H1 (cell line): ENCODE measurements around the gene LIG1. TPM values are rescaled to one million over a fixed set of nuclear protein-coding genes. Genes with fewer than 3 reads are reported as not detected.

ENCODE experiments used
- CTCF ChIA-PET: fragments of 300-600 bp; sonication (Branson Sonifier 250); formaldehyde crosslinking; loops from one replicate; lab custom pipeline; 2021; ENCODE audit not compliant: partially characterized antibody; lab: Charles Lee
- POLR2A ChIA-PET: fragments of 300-600 bp; sonication (Branson Sonifier 250); formaldehyde crosslinking; loops from one replicate; lab custom pipeline; 2021; ENCODE audit warnings: inconsistent platforms; ENCODE audit not compliant: partially characterized antibody; lab: Charles Lee
- DNase-seq, 2 experiments: peaks; one replicate each; pipeline versions ENCODE4 v3.0.0 to v3.0.0-alpha.2; 2010 to 2022; ENCODE audit warnings: low spot score in 2 of 2, low read depth in 1 of 2, mixed read lengths in 1 of 2
- FAIRE-seq: peaks from 2 replicates; lab custom pipeline; 2011; peaks lifted over from hg19 to GRCh38; lab: Jason Lieb, UNC
- H2AFZ ChIP-seq: 2 replicates; pipeline ENCODE4 v1.8.1; 2012; ENCODE audit warnings: low read length, inconsistent platforms
- H2AK5ac ChIP-seq: 2 replicates; pipeline ENCODE4 v1.6.1; 2013; ENCODE audit warnings: low read depth, low read length
- H2BK120ac ChIP-seq: replicated peaks from 2 replicates; pipeline ENCODE3; 2013; ENCODE audit warnings: low read depth, low read length, inconsistent platforms
- H2BK12ac ChIP-seq: 2 replicates; pipeline ENCODE4 v1.6.1; 2013; ENCODE audit warnings: low read depth, low read length
- H2BK15ac ChIP-seq: 2 replicates; pipeline ENCODE4 v1.6.1; 2013; ENCODE audit warnings: low read length
- H2BK20ac ChIP-seq: 2 replicates; pipeline ENCODE4 v1.6.1; 2013; ENCODE audit warnings: low read length
- H2BK5ac ChIP-seq: 2 replicates; pipeline ENCODE4 v1.6.1; 2013; ENCODE audit warnings: low read depth, low read length
- H3K14ac ChIP-seq: 2 replicates; pipeline ENCODE4 v1.6.1; 2013; ENCODE audit warnings: inconsistent platforms; ENCODE audit not compliant: insufficient read length
- H3K18ac ChIP-seq: 2 replicates; pipeline ENCODE4 v1.6.1; 2013; ENCODE audit warnings: low read length; ENCODE audit errors: extremely low read depth
- H3K23ac ChIP-seq: 2 replicates; pipeline ENCODE4 v1.6.1; 2013; ENCODE audit warnings: inconsistent platforms; ENCODE audit not compliant: insufficient read length
- H3K23me2 ChIP-seq: 2 replicates; pipeline ENCODE4 v1.6.1; 2013; ENCODE audit warnings: low read depth, low read length
- H3K27ac ChIP-seq: 2 replicates; pipeline ENCODE4 v1.6.1; 2011; ENCODE audit warnings: low read depth, low read length, inconsistent platforms
- H3K27me3 ChIP-seq, 4 experiments: replicated peaks in 1 of 4; 1 replicate in 1 of 4; 2 replicates in 3 of 4; pipeline versions ENCODE4 v1.6.1 to v1.8.1; 2011 to 2013; ENCODE audit warnings: low read length in 3 of 4, mild to moderate bottlenecking in 3 of 4, inconsistent platforms in 2 of 4, mixed read lengths in 2 of 4, moderate library complexity in 1 of 4; ENCODE audit not compliant: control insufficient read depth in 3 of 4, insufficient read depth in 3 of 4; ENCODE audit errors: extremely low read depth in 1 of 4
- H3K36me3 ChIP-seq, 4 experiments: 2 replicates each; pipeline versions ENCODE4 v1.6.1 to v1.8.1; 2011 to 2013; ENCODE audit warnings: mild to moderate bottlenecking in 4 of 4, low read length in 3 of 4, moderate library complexity in 2 of 4, control low read depth in 1 of 4, inconsistent platforms in 1 of 4; ENCODE audit not compliant: insufficient read depth in 4 of 4, control insufficient read depth in 2 of 4
- H3K4ac ChIP-seq: replicated peaks from 2 replicates; pipeline ENCODE3; 2013; ENCODE audit warnings: low read length, low read depth, mixed read lengths, inconsistent platforms; ENCODE audit not compliant: insufficient read length
- H3K4me1 ChIP-seq, 4 experiments: replicated peaks in 1 of 4; 1 replicate in 1 of 4; 2 replicates in 3 of 4; pipeline versions ENCODE4 v1.6.1 to v1.8.1; 2011 to 2013; ENCODE audit warnings: low read length in 3 of 4, inconsistent platforms in 2 of 4, mixed read lengths in 1 of 4; ENCODE audit not compliant: insufficient read depth in 4 of 4, control insufficient read depth in 3 of 4
- H3K4me2 ChIP-seq, 2 experiments: 2 replicates each; pipeline versions ENCODE4 v1.6.1 to v1.8.1; 2011 to 2013; ENCODE audit warnings: low read depth in 2 of 2, low read length in 2 of 2, control low read depth in 1 of 2, inconsistent platforms in 1 of 2, mild to moderate bottlenecking in 1 of 2; ENCODE audit not compliant: insufficient read depth in 1 of 2
- H3K4me3 ChIP-seq, 4 experiments: fragments of 200-600, 300-600 bp in 1 of 4; sonication (generic), shearing (Covaris generic), sonication (Bioruptor Twin) in 1 of 4; 2 replicates each; pipeline versions ENCODE4 v1.5.1 to v1.8.1; 2011 to 2016; ENCODE audit warnings: low read length in 4 of 4, low read depth in 3 of 4, control low read depth in 2 of 4, inconsistent platforms in 2 of 4, mild to moderate bottlenecking in 2 of 4, mixed read lengths in 1 of 4, moderate library complexity in 1 of 4; ENCODE audit not compliant: insufficient read depth in 2 of 4; ENCODE audit errors: extremely low read depth in 1 of 4
- H3K56ac ChIP-seq: replicated peaks from 2 replicates; pipeline ENCODE3; 2013; ENCODE audit warnings: low read depth, mild to moderate bottlenecking, mixed read lengths, low read length, inconsistent platforms; ENCODE audit not compliant: insufficient read length
- H3K79me1 ChIP-seq: 2 replicates; pipeline ENCODE4 v1.6.1; 2013; ENCODE audit warnings: low read depth, low read length, control low read depth
- H3K79me2 ChIP-seq, 2 experiments: 2 replicates each; pipeline versions ENCODE4 v1.6.1 to v1.8.1; 2012 to 2013; ENCODE audit warnings: low read length in 2 of 2, mild to moderate bottlenecking in 2 of 2, inconsistent platforms in 1 of 2; ENCODE audit not compliant: insufficient read depth in 2 of 2, control insufficient read depth in 1 of 2
- H3K9ac ChIP-seq, 4 experiments: replicated peaks in 1 of 4; 1 replicate in 1 of 4; 2 replicates in 3 of 4; pipeline versions ENCODE4 v1.6.1 to v1.8.1; 2011 to 2013; ENCODE audit warnings: low read depth in 3 of 4, low read length in 3 of 4, control low read depth in 2 of 4, mild to moderate bottlenecking in 2 of 4, moderate library complexity in 2 of 4, inconsistent platforms in 1 of 4; ENCODE audit errors: extremely low read depth in 1 of 4
- H3K9me3 ChIP-seq, 2 experiments: 2 replicates each; pipeline versions ENCODE4 v1.6.1 to v1.8.1; 2012 to 2013; ENCODE audit warnings: mild to moderate bottlenecking in 2 of 2, moderate library complexity in 2 of 2, control low read depth in 1 of 2, inconsistent platforms in 1 of 2, low read depth in 1 of 2, low read length in 1 of 2, mixed read lengths in 1 of 2; ENCODE audit not compliant: insufficient read depth in 2 of 2
- H4K20me1 ChIP-seq, 2 experiments: replicated peaks in 1 of 2; 2 replicates each; pipeline versions ENCODE3 to v1.8.1; 2011 to 2013; ENCODE audit warnings: inconsistent platforms in 2 of 2, low read length in 2 of 2, mild to moderate bottlenecking in 1 of 2; ENCODE audit not compliant: insufficient read depth in 2 of 2, control insufficient read depth in 1 of 2
- H4K5ac ChIP-seq: 2 replicates; pipeline ENCODE4 v1.6.1; 2013; ENCODE audit warnings: low read length, low read depth, mixed read lengths, inconsistent platforms; ENCODE audit not compliant: insufficient read length
- H4K8ac ChIP-seq: 2 replicates; pipeline ENCODE4 v1.8.0; 2013; ENCODE audit warnings: mild to moderate bottlenecking, moderate library complexity, low read length, inconsistent platforms; ENCODE audit not compliant: insufficient read depth; ENCODE audit errors: extremely low read depth
- H4K91ac ChIP-seq: replicated peaks from 2 replicates; pipeline ENCODE3; 2013; ENCODE audit warnings: low read length, mixed read lengths, inconsistent platforms; ENCODE audit not compliant: insufficient read length
- BACH1 ChIP-seq: IDR thresholded peaks from 2 replicates; pipeline ENCODE4 v1.6.1; 2012; ENCODE audit warnings: low read length, improper control_type of control experiment
- CEBPB ChIP-seq: IDR thresholded peaks from 2 replicates; pipeline ENCODE4 v1.6.1; 2012; ENCODE audit warnings: low read depth, low read length
- GABPA ChIP-seq: IDR thresholded peaks from 2 replicates; pipeline ENCODE4 v1.6.1; 2011; ENCODE audit warnings: mild to moderate bottlenecking, low read length, moderate library complexity, borderline replicate concordance; ENCODE audit not compliant: insufficient read depth
- POU5F1 ChIP-seq: IDR thresholded peaks from 2 replicates; pipeline ENCODE4 v1.6.1; 2011; ENCODE audit warnings: low read depth, mild to moderate bottlenecking, low read length, moderate library complexity
- SIN3A ChIP-seq, 2 experiments: IDR thresholded peaks in 1 of 2; conservative IDR thresholded peaks in 1 of 2; 2 replicates each; pipeline ENCODE4 v1.6.1; 2011 to 2012; ENCODE audit warnings: low read length in 2 of 2, improper control_type of control experiment in 1 of 2, low read depth in 1 of 2, mild to moderate bottlenecking in 1 of 2
- SIX5 ChIP-seq: IDR thresholded peaks from 2 replicates; pipeline ENCODE4 v1.6.1; 2011; ENCODE audit warnings: mild to moderate bottlenecking, low read depth, low read length
- TAF1 ChIP-seq: IDR thresholded peaks from 2 replicates; pipeline ENCODE4 v1.6.1; 2011; ENCODE audit warnings: mild to moderate bottlenecking, low read depth, low read length
- TBP ChIP-seq: IDR thresholded peaks from 2 replicates; pipeline ENCODE4 v1.6.1; 2011; ENCODE audit warnings: low read depth, low read length, improper control_type of control experiment
- WGBS, 2 experiments: shearing (Covaris generic) in 1 of 2; methylation state at CpG; one replicate each; pipeline versions ENCODE4 v1.1.6 to v1.1.7; 2013 to 2015; ENCODE audit warnings: low lambda C conversion rate in 2 of 2, mixed read lengths in 2 of 2, inconsistent platforms in 1 of 2, low coverage in 1 of 2, missing lambda C conversion rate in 1 of 2; ENCODE audit not compliant: insufficient replicate concordance in 2 of 2, insufficient coverage in 1 of 2, insufficient read length in 1 of 2; ENCODE audit errors: extremely low coverage in 1 of 2, missing lambda C conversion rate in 1 of 2; 5-methylcytosine and 5-hydroxymethylcytosine counted together
- polyA plus RNA-seq, 7 experiments: library from polyadenylated mRNA; depleted of rRNA in 3 of 7; stranded (reverse) in 5 of 7; unstranded in 2 of 7; fragments of >200 nt in 5 of 7; fragments of 200-250 nt in 2 of 7; gene quantifications; 1 replicate in 5 of 7; 2 replicates in 1 of 7; 4 replicates in 1 of 7; pipeline versions ENCODE4 v1.2.1 to v1.2.3, GENCODE V29; 2011 to 2013; ENCODE audit warnings: missing spikeins in 2 of 7, mixed read lengths in 2 of 7
- total RNA-seq: library from RNA; stranded (reverse); fragmentation: NEBNext Ultra II Directional; extraction: Animal tissue kit (Norgen Biotek cat#: 25700); gene quantifications from 2 replicates; pipeline ENCODE4 v1.2.1, GENCODE V29; 2021
- TF ChIP-seq, protein P1 (sequence below): IDR thresholded peaks from 2 replicates; pipeline ENCODE4 v1.6.1; 2012; ENCODE audit warnings: inconsistent platforms
- TF ChIP-seq, protein P2 (sequence below): IDR thresholded peaks from 2 replicates; pipeline ENCODE4 v1.6.1; 2011; ENCODE audit warnings: low read length, improper control_type of control experiment

Gene LIG1
- total and polyA plus RNA-seq, 2 of the 8 experiments (the other 6 are each of a cell fraction or from before 2014, with no cell fraction given): 67.6 to 113 TPM

DNA sequence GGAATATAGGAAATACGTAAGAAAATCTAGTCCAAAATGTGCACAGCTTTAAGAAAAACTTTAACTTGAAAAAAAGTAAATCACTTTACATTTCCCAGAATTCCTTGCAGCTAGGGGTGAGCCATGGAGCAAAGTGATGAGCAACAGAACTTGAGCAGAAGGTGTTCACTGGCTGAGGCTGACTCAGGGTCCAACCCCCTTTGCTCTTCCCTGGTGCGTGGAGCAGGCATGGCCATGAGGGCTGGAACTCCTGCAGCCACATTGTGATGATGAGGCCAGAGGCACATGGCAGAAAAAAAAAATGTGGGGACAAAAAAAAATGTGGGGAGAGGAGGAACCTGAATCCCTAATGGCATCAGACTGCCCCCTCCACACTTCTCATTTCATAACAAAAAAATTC, 49.6 kb downstream of the LIG1 start:
- H3K79me1 ChIP-seq: no peaks in the 10 kb centered on the region
- FAIRE-seq: no peak
- H2BK20ac ChIP-seq: no peak overlapping the region
- no peaks in the 10 kb centered on the region for H3K9me3 ChIP-seq
- no peak overlapping the region for H2BK12ac ChIP-seq
- H3K4me1 ChIP-seq: no peaks in the 10 kb centered on the region
- H3K14ac ChIP-seq: no peak overlapping the region
- no peak overlapping the region for H3K4me2 ChIP-seq
- no peak overlapping the region for H3K23ac ChIP-seq
- ChIA-PET CTCF (interaction anchor here (1.0 to 5.9 kb wide), 5 partner anchors 10 to 32 kb away, joined by 3 to 49 read pairs (median 4); partner anchors contain the start of gene PLA2G4C), POLR2A (no interaction called here)
- H2BK120ac ChIP-seq: no peak overlapping the region
- H3K27me3 ChIP-seq: no peaks in the 10 kb centered on the region
- H4K91ac ChIP-seq: no peak overlapping the region
- H2BK5ac ChIP-seq: no peak overlapping the region
- H3K4me3 ChIP-seq: no peak overlapping the region
- no peak overlapping the region for H2AFZ ChIP-seq
- no peak overlapping the region for H2AK5ac ChIP-seq
- H3K18ac ChIP-seq: no peak overlapping the region
- no peak overlapping the region for H4K5ac ChIP-seq
- 94% methylated on average over 2 of the region's 2 CpGs; no CpG with 5 or more reads in 1 of the 2 experiments for WGBS, 2 experiments
- no peaks in the 10 kb centered on the region for H4K20me1 ChIP-seq
- H3K27ac ChIP-seq: no peak overlapping the region
- H3K36me3 ChIP-seq: peaks cover 15 to 53% (median 21%) of the 10 kb centered on the region in 4 experiments
- H2BK15ac ChIP-seq: no peak overlapping the region
- no peak overlapping the region for H3K56ac ChIP-seq
- H4K8ac ChIP-seq: no peak overlapping the region
- no peak overlapping the region for H3K4ac ChIP-seq
- no peak for DNase-seq
- H3K23me2 ChIP-seq: no peaks in the 10 kb centered on the region
- H3K79me2 ChIP-seq: no peaks in the 10 kb centered on the region
- no peak overlapping the region for H3K9ac ChIP-seq
- TF ChIP-seq SIX5: no peak
- TF ChIP-seq, protein P1, sequence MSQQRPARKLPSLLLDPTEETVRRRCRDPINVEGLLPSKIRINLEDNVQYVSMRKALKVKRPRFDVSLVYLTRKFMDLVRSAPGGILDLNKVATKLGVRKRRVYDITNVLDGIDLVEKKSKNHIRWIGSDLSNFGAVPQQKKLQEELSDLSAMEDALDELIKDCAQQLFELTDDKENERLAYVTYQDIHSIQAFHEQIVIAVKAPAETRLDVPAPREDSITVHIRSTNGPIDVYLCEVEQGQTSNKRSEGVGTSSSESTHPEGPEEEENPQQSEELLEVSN: no peak
- TF ChIP-seq TAF1: no peak
- no peak for TF ChIP-seq TBP
- TF ChIP-seq POU5F1: no peak
- TF ChIP-seq BACH1: no peak
- TF ChIP-seq, protein P2, sequence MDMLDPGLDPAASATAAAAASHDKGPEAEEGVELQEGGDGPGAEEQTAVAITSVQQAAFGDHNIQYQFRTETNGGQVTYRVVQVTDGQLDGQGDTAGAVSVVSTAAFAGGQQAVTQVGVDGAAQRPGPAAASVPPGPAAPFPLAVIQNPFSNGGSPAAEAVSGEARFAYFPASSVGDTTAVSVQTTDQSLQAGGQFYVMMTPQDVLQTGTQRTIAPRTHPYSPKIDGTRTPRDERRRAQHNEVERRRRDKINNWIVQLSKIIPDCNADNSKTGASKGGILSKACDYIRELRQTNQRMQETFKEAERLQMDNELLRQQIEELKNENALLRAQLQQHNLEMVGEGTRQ: no peak
- no peak for TF ChIP-seq GABPA
- TF ChIP-seq CEBPB: no peak
- TF ChIP-seq SIN3A (conservative IDR thresholded peaks at IDR 0.05 in 1 of 2, IDR thresholded peaks at IDR 0.05 in 1 of 2; ENCODE audit: low read depth in 1 of 2, low read length in 2 of 2): no peak
